PFSK-1 (cell line): ENCODE results near the gene USF1.

Source experiments
- FOXP2 ChIP-seq: optimal IDR thresholded peaks from 2 replicates; pipeline ENCODE3; 2011; ENCODE audit warnings: borderline replicate concordance, control low read depth, inconsistent platforms; ENCODE audit not compliant: insufficient read depth; ENCODE audit errors: extremely low read length, extremely low read depth
- POLR2AphosphoS5 ChIP-seq: IDR thresholded peaks from 2 replicates; pipeline ENCODE4 v1.6.1; 2012; ENCODE audit warnings: low read depth, mild to moderate bottlenecking, control low read depth, low read length, moderate library complexity
- SIN3A ChIP-seq: IDR thresholded peaks from 2 replicates; pipeline ENCODE4 v1.6.1; 2012; ENCODE audit warnings: mild to moderate bottlenecking, low read length, moderate library complexity, borderline replicate concordance; ENCODE audit not compliant: insufficient read depth
- TAF1 ChIP-seq: IDR thresholded peaks from 2 replicates; pipeline ENCODE4 v1.6.1; 2012; ENCODE audit warnings: low read length, control low read depth, borderline replicate concordance; ENCODE audit not compliant: insufficient read depth
- TF ChIP-seq, protein P1 (sequence below), 2 experiments: IDR thresholded peaks; 2 replicates each; pipeline versions ENCODE4 v1.6.1 to v1.8.0; 2011 to 2012; ENCODE audit warnings: low read depth in 2 of 2, low read length in 2 of 2, control low read depth in 1 of 2, inconsistent platforms in 1 of 2, mild to moderate bottlenecking in 1 of 2, moderate library complexity in 1 of 2; ENCODE audit not compliant: insufficient read depth in 1 of 2

Gene USF1

DNA sequence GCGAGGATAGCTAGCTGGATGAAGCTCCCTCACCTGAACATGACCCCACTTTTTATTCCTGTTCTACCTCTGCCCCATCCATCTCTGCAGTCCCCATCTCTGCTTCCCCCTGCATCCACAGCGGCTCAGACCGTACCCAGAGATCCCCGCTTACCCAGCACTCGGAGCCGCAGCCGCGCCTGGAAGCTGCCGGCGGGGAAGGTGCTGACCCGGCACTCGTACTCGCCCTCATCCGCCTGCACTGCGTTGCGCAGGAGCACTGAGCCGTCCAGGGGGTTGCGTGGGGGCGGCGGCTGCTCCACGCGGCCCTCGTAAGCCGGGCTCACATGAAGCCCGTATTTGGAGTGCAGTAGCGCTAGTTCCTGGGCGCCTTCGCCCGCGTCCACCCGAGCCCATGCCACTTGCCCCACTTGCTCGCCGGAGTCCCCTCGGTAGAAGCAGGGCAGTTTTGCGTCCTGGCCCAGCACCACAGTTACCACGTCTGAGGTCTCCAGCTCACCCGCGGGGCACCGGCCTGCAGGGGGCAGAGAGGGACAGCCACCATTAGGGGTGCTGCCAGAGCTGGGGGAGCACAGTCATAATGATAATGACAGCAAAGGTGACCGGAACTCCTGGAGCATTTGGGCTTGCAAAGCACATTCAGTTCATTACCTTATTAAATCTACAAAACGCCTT, 33.8 kb upstream of the USF1 start:
- TF ChIP-seq SIN3A (no peak), TAF1 (no peak), FOXP2 (no peak), POLR2AphosphoS5 (no peak)
- TF ChIP-seq, protein P1, sequence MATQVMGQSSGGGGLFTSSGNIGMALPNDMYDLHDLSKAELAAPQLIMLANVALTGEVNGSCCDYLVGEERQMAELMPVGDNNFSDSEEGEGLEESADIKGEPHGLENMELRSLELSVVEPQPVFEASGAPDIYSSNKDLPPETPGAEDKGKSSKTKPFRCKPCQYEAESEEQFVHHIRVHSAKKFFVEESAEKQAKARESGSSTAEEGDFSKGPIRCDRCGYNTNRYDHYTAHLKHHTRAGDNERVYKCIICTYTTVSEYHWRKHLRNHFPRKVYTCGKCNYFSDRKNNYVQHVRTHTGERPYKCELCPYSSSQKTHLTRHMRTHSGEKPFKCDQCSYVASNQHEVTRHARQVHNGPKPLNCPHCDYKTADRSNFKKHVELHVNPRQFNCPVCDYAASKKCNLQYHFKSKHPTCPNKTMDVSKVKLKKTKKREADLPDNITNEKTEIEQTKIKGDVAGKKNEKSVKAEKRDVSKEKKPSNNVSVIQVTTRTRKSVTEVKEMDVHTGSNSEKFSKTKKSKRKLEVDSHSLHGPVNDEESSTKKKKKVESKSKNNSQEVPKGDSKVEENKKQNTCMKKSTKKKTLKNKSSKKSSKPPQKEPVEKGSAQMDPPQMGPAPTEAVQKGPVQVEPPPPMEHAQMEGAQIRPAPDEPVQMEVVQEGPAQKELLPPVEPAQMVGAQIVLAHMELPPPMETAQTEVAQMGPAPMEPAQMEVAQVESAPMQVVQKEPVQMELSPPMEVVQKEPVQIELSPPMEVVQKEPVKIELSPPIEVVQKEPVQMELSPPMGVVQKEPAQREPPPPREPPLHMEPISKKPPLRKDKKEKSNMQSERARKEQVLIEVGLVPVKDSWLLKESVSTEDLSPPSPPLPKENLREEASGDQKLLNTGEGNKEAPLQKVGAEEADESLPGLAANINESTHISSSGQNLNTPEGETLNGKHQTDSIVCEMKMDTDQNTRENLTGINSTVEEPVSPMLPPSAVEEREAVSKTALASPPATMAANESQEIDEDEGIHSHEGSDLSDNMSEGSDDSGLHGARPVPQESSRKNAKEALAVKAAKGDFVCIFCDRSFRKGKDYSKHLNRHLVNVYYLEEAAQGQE (IDR thresholded peaks at IDR 0.05; ENCODE audit: insufficient read depth in 1 of 2, low read depth in 2 of 2, low read length in 2 of 2), result no peak

GRCh38 chr1:161077426-161077825, 31.6 kb upstream of the USF1 start:
- TF ChIP-seq, protein P1 (IDR thresholded peaks at IDR 0.05; ENCODE audit: insufficient read depth in 1 of 2, low read depth in 2 of 2, low read length in 2 of 2), result no peak
- TF ChIP-seq POLR2AphosphoS5 (no peak), SIN3A (no peak), FOXP2 (no peak), TAF1 (no peak)

- TF ChIP-seq SIN3A, result no peak
Measured at GRCh38 chr1:161076410-161076809, 30.6 kb upstream of the USF1 start.

GRCh38 chr1:161074676-161075368, 29.0 kb upstream of the USF1 start:
- TF ChIP-seq, protein P1 (IDR thresholded peaks at IDR 0.05; ENCODE audit: insufficient read depth in 1 of 2, low read depth in 2 of 2, low read length in 2 of 2), result no peak
- no peak for TF ChIP-seq TAF1
- TF ChIP-seq SIN3A, result no peak
- no peak for TF ChIP-seq FOXP2
- no peak for TF ChIP-seq POLR2AphosphoS5

DNA sequence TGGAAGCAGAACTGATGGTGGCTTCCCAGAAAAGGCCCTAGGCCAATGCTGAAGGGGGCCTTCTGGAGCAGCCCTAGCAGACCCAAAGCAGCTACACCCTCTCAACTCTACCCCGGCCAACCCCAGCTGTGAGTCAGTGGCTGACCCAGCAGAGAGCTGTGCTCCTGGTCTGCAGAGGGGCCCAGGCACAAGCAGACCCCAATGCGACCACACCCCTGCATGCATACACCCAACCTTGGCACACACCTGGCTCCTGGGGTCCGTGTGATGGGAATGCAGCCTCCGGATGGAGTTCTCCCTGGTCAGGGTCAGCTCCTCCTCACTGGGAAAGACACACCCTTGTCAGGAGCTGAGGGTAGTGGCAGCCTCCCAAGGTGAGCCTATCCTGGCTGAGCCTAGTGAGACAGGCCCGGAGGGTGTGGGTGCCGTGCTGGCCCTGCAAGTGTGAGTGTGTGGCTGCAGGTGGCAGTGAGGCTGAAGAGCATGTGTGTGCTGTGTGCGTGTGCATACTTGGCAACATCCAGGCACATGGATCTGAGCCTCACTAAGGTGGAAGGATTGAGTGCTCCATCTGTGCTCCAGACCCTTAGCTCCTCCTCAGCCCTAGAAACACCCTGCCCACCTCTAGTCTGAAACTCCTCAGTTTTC, 27.8 kb upstream of the USF1 start:
- no peak for TF ChIP-seq FOXP2
- no peak for TF ChIP-seq POLR2AphosphoS5
- no peak for TF ChIP-seq SIN3A
- TF ChIP-seq, protein P1 (IDR thresholded peaks at IDR 0.05; ENCODE audit: insufficient read depth in 1 of 2, low read depth in 2 of 2, low read length in 2 of 2), result no peak
- no peak for TF ChIP-seq TAF1
